GM19240 (cell line): Measurements from ENCODE around the gene SMYD2.
"Not testable (repeated sequence)": the region's sequence is repeated elsewhere in the genome, so short reads cannot be mapped to it uniquely, and the experiment has no call there.

Source experiments
- DNase-seq: peaks from one replicate; pipeline ENCODE4 v3.0.0; 2011; ENCODE audit warnings: low spot score; ENCODE audit not compliant: insufficient read length

Gene SMYD2

DNA sequence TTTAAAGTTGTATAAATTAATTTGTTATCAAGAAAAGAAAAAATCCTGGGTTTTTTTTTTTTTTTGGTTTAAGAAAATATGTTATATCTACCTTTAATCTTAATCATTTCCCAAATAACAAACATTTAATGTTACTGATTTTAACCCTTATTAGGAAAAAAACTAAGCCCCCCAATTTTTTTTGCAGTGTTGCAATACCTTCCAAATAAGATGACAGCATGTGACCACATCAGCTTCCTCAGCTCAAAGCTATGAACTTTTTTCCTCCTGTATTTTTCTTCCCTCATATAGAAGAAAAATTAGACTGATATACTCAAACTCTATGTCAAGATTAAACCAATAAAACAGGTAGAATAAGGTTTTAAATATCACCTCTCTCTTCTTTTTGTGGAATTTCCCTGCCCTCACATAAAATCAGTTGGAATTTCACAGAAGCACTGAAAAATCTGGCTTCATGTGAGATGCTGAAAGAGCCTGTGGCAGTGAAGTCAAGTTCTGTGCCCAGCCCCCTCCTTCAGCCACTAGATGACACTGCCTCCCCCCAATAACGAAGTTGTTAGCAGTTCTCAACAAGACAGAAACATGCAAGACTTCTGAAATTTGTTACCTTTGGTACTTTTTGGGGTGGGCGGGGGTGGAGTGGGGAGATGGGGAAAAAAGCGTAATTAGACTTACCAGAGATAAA lies 9.6 kb upstream of the SMYD2 start:
- DNase-seq = no peak

- no peak for DNase-seq
These were observed 8.8 kb upstream of the SMYD2 start for GRCh38 chr1:214271995-214272731.

DNA sequence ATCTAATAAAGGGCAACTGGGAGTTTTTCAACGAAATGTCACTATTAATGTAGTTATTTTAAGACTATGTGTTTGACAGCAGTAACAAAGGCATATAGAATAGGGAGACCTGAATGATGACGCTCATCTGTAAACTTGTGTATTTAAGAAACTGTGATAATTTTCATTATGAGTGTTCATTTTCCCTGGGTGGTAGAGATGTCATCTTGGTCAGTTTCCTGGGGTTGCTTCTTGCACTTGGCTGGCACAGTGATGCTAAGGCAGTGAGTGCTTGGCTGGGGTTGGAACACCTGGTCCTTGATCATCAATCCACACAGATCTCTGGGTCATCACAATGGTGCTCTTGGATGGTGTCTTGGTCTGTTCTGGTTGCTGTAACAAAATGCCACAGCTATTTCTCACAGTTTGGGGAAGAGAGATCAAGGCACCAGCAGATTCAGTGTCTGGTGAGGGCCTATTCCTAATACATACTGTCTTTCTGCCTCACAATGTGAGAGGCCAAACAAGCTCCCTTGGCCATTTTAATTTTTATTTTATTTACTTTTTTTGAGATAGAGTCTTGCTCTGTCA lies 7.9 kb upstream of the SMYD2 start:
- DNase-seq = no peak

GRCh38 chr1:214275700-214276099 lies 5.3 kb upstream of the SMYD2 start:
- not testable (repeated sequence) for DNase-seq

GRCh38 chr1:214276786-214277185 lies 4.2 kb upstream of the SMYD2 start:
- DNase-seq = no peak

DNA sequence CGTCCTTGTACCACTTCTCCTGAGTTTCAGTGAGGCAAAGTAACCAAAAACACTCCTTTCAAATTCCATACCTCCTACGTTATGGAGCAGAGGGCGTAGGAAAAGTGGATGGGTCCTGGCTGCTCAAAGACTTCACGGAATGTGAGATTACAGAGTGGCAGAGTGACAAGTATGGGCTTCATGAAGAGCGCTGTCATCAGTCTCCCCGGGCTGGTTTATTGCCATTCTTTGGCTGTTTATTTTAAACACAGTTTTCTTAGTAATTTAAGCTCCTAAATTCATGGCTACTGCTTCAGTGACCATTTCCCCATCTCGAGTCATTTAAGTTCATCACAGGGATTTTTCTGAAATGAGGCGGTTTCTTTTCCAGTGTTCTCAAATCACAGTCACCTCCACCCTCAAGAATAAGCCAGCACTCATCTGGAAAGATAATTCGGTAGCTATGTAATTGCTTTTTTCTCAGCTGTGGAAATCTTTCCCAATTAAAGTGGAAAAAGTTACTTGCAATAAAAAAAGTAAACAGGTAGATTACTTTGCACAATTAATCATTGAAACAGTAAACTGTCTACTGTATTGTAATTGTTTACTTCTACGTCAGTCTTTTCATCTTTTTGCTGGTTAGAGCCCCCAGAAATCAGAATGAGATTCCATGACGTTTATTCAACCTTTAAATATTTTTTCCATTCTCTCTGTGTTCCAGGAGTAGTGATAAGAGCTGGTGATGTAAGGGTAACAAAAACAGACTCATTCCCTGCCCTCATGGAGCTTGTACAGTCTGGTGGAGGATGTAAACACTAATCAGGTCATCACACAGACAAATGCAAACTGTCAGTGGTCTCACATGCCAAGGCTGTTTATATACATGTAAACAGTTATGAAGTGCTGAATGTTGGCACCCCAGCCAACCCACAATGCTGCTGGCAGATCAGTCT lies 3.0 kb upstream of the SMYD2 start:
- DNase-seq = no peak

DNA sequence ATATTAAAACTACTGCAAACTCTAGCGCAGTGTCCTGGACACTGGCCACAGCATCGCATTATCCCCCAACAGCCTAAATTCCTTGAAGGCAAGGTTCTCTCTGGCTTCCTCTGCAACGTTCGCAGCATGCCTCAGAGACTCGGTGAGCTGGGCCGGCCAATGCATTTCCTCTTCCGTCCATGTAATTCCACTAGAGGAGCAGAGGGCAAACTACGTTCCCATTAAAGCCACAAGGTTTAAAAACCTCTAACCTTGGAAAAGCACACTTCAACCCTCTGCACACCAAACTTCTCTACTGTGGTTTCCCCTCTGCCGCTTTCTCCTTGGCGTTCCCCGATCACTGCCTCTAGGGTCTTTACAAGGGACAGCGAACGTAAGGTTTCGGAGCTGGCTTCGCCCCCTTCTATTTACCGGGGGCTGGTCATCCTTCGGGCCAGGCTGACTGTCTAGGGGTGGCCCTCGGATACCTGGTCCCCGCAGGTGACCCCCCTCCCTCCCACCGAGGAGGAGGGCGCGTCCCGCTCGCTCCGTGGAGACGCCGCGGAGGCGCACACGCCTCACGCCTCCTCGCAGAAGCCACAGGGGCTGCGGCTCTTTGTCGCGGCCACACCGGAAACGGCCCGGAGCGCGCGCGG lies 456 bp upstream of the SMYD2 start:
- DNase-seq = peak; percentile 33

GRCh38 chr1:214281720-214282629 lies 1.0 kb downstream of the SMYD2 start:
- DNase-seq = no peak

DNA sequence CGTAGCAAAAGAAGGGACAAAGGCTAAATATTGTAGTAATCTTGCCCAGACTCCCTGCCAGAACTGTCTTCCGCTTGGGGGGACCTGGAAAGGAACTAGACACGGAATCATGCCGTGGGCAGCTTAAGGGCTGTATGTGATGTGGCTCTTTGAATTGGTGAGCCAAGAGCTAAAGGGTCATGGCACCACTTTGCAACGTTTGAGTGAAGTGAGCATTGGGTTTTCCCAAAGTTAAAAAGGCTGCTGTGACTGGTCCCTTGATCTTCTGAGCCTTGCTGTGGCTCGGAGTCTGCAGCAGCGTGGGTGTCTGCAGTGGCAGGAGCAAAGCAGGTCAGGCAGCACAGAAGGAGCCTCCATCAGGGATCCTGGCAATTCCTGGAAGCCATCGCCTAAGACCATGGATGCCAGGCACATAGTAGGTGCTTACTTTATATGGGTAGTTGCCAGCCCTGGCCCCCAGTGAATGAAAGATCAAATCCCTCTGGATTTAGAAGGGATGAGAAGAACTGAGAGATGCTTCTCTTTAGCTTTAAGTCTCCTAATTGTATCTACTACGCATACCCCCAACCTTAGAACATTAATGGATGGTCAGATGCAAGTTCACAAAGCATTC lies 1.8 kb downstream of the SMYD2 start:
- no peak for DNase-seq

DNA sequence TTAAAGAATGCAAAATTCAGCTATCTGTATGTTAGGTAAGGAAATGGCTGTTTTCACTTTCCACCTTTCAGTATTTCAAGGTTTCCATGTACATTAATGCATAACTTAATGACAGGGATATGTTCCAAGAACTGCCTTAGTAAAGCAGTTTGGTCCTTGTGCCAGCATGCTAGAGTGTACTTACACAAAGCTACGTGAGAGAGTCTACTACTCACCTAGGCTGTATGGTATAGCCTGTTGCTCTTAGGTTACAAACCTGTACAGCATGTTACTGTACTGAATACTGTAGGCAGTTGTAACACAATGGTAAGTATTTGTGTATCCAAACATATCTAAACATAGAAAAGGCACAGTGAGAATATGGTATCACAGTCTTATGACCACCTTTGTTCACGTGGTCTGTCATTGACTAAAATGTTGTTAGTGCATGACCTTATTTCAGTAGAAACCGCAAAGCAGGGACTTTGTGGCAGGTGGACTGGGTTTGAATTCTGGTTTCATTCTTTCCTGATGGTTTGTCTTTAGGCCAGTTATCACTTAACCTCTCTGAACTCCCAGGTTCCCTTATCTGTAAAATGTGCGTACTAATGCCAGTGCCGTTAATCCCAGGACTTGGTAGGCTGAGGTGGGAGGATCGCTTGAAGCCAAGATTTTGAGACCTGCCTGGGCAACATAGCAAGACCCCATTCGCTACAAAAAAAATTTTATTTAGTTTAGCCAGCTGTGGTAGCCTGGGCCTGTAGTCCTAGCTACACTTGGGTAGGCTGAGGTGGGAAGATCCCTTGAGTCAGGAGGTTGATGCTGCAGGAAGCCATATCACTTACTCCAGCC lies 4.9 kb downstream of the SMYD2 start:
- DNase-seq = no peak

GRCh38 chr1:214287884-214288283 lies 6.9 kb downstream of the SMYD2 start:
- no peak for DNase-seq

DNA sequence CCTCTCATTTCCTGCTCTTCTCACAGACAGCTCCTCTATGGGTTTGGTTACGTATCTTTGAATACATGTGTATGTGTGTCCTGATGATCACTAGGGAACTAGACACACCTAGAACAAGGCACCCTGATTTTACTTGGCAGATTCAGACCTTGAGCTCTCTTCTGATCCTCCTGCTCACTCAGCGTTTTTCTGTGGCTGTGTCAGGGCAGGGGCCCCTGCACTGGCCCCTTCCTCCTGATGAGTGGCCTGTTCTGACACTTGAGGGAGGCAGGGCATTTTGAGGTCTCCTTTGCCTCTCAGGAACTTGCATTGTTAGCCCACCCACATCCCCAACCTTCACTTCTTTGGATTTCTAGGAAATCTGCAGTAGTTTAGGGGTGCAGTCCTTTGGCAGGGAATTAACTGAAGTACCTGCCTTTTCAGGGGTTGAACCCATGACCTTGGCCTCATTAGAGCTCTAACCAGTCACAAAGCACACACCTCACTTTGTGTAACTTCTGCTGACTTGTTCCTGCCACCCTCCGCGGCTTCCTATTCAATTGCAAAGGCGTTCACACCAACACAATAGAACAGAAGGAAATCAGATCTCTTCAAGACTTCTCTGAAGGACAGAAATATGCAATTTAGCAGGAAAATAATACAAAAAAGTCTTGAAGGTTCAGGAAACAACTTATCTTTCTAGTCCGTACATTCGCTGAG lies 8.8 kb downstream of the SMYD2 start:
- DNase-seq = no peak

DNA sequence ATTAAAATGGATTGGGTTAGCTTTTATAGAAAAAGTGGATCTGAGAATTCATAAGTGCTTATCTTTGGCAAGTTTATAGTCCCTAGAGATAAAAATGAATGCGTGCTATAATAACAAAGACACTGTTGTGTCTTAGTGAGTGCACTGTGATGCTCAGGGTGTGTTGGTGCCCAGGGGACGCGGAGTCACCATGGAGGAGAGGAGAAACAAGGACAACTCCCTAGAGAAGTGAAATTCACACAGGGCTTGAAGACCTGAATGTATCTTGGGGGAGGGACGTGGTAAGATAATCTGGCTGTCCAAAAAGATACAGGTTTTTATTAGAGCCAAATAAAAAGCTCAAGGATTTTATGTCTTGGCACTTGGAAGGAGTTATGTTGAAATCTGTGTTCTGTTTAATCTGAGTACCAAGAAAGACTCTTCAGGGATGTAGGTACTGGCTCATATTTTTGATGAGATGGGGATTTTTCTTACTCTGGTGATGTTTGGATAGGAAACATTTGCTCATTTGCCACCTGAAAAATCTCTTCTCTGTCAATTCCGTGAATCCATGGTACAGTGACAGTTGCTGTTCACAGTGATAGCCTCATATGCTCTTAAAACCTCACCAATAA lies 9.6 kb downstream of the SMYD2 start:
- DNase-seq = no peak

GRCh38 chr1:214292322-214292721 lies 11.4 kb downstream of the SMYD2 start:
- DNase-seq = no peak

DNA sequence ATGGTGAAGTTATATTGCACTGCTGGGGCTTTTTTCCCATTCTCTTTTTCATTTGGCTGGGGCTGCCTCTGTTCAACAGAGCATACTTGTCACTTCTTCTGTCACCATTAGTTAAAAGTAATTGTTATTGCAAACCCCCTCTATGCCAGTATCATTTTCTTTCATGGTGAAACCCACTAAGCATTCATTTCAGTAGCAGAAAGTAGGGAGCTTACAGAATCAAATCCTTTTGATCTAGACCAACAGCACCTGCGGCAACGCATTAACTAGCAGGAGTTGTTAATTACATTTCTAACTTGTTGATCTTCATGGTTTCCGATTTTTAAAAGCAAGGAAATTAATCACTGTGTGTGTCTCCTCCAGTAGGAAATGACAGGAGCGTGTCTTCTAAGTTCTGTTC lies 15.0 kb downstream of the SMYD2 start:
- no peak for DNase-seq

DNA sequence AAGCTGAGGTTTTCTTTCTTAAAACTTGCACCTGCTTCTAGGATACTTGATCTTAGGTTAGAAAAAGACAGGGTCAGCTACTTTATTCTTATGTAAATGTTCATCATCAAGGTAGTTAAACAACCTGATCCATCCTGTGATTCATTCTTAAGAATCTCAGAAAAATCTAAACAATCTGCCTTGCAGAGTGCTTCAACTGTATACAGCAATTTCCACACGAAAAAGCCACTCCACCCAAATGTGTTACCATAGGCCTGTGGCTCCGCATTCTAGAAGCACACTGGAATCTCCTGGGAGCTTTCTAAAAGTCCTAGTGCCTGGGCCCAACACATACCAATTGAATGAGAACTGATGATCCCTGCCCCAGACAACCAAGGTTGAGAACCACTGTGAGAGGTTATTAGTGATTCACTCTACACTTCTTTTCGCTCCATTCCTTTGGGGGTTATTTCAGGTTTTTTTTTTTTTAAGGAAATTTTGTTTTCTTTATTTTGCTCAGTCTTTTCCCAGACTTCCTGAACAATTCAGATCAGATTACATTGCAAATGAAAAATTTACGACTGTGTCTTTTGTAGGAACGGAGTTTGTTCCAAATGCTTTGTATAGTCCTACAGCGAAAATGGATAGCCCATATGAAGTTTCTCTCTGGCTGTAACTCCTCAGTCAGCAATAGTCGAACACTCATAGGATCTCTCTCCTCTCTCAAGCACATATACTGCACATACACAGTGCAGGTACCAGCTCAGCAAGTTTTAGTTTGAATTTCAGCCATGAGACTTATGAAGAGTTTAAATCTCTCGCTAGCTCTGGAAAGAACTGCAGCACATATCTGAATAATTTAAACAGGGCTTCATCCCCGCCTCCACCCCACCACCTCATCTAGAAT lies 16.1 kb downstream of the SMYD2 start:
- no peak for DNase-seq
